GM12878 (cell line): ENCODE results near the gene RAB40B.

Source experiments
- CHD4 ChIP-seq: fragments of 200-600 bp; sonication (generic); IDR thresholded peaks from 2 replicates; pipeline ENCODE4 v1.6.1; 2016; ENCODE audit warnings: mild to moderate bottlenecking
- EED ChIP-seq: sonication (generic); IDR thresholded peaks from 2 replicates; pipeline ENCODE4 v1.6.1; 2016; ENCODE audit warnings: antibody characterized with exemption, low read depth
- HCFC1 ChIP-seq: fragments of 150-350 bp; IDR thresholded peaks from 2 replicates; pipeline ENCODE4 v1.6.1; 2014; ENCODE audit warnings: low read length
- HDAC6 ChIP-seq: fragments of 200-600 bp; sonication (generic); IDR thresholded peaks from one replicate; pipeline ENCODE4 v1.8.0; 2017; ENCODE audit warnings: antibody characterized with exemption; ENCODE audit not compliant: unreplicated experiment
- IKZF1 ChIP-seq: fragments of 450-650 bp; conservative IDR thresholded peaks from 2 replicates; pipeline ENCODE4 v1.6.1; 2017; ENCODE audit warnings: antibody characterized with exemption, mild to moderate bottlenecking
- RAD51 ChIP-seq: fragments of 450-650 bp; IDR thresholded peaks from 2 replicates; pipeline ENCODE4 v1.6.1; 2016; ENCODE audit warnings: moderate library complexity, mild to moderate bottlenecking, inconsistent platforms
- SUPT20H ChIP-seq: IDR thresholded peaks from 2 replicates; pipeline ENCODE4 v1.6.1; 2011; ENCODE audit warnings: low read depth, mild to moderate bottlenecking, low read length, moderate library complexity, borderline replicate concordance; ENCODE audit not compliant: control insufficient read depth
- TAF1 ChIP-seq: IDR thresholded peaks from 2 replicates; pipeline ENCODE4 v1.6.1; 2011; ENCODE audit warnings: mild to moderate bottlenecking, low read depth, low read length, borderline replicate concordance
- TF ChIP-seq, protein P1 (sequence below): fragments of 450-650 bp; IDR thresholded peaks from 2 replicates; pipeline ENCODE4 v1.6.1; 2017; ENCODE audit warnings: mild to moderate bottlenecking
- TF ChIP-seq, protein P2 (sequence below): IDR thresholded peaks from 2 replicates; pipeline ENCODE4 v1.6.1; 2012; ENCODE audit warnings: low read depth, low read length, improper control_type of control experiment
- TF ChIP-seq, protein P3 (sequence below): fragments of 450-650 bp; IDR thresholded peaks from 2 replicates; pipeline ENCODE4 v1.6.1; 2017; ENCODE audit warnings: borderline replicate concordance
- TF ChIP-seq, protein P4 (sequence below), 3 experiments: IDR thresholded peaks in 2 of 3; conservative IDR thresholded peaks in 1 of 3; 2 replicates each; pipeline ENCODE4 v1.5.1; 2011; ENCODE audit warnings: low read depth in 3 of 3, low read length in 3 of 3, mild to moderate bottlenecking in 3 of 3, control low read depth in 2 of 3, moderate library complexity in 2 of 3, inconsistent platforms in 1 of 3, mixed read lengths in 1 of 3; ENCODE audit not compliant: control insufficient read depth in 2 of 3, insufficient read depth in 1 of 3; ENCODE audit errors: extremely low read depth in 1 of 3

DNA sequence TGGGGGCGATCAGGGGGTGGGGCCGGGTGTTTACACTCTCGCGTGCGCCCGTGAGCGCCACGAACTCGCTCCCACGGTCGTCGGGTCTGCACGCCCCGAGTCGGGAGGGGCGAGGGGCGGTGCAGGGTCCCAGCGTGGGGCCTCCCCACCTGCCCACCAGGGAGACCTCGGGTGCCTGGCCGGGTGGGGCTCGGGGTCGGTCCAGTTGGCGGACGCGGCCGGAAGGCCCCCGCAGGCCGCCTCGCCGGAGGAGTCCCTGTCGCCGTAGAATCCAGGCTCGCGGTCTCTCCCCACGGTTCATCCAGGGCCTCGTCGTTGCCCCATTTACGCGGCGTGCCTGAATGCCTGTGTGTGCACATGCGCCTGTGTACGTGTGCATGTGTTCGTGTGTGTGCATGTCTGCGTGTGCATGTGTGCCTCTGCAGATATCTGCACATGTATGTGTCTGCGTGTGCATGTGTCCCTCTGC, 510 bp upstream of the RAB40B start:
- TF ChIP-seq IKZF1 (no peak), HCFC1 (no peak), SUPT20H (no peak), RAD51 (no peak), HDAC6 (no peak), CHD4 (no peak), TAF1 (no peak), EED (no peak)
- TF ChIP-seq, protein P1, sequence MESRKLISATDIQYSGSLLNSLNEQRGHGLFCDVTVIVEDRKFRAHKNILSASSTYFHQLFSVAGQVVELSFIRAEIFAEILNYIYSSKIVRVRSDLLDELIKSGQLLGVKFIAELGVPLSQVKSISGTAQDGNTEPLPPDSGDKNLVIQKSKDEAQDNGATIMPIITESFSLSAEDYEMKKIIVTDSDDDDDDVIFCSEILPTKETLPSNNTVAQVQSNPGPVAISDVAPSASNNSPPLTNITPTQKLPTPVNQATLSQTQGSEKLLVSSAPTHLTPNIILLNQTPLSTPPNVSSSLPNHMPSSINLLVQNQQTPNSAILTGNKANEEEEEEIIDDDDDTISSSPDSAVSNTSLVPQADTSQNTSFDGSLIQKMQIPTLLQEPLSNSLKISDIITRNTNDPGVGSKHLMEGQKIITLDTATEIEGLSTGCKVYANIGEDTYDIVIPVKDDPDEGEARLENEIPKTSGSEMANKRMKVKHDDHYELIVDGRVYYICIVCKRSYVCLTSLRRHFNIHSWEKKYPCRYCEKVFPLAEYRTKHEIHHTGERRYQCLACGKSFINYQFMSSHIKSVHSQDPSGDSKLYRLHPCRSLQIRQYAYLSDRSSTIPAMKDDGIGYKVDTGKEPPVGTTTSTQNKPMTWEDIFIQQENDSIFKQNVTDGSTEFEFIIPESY: no peak
- TF ChIP-seq, protein P2, sequence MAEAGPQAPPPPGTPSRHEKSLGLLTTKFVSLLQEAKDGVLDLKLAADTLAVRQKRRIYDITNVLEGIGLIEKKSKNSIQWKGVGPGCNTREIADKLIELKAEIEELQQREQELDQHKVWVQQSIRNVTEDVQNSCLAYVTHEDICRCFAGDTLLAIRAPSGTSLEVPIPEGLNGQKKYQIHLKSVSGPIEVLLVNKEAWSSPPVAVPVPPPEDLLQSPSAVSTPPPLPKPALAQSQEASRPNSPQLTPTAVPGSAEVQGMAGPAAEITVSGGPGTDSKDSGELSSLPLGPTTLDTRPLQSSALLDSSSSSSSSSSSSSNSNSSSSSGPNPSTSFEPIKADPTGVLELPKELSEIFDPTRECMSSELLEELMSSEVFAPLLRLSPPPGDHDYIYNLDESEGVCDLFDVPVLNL: no peak
- TF ChIP-seq, protein P3, sequence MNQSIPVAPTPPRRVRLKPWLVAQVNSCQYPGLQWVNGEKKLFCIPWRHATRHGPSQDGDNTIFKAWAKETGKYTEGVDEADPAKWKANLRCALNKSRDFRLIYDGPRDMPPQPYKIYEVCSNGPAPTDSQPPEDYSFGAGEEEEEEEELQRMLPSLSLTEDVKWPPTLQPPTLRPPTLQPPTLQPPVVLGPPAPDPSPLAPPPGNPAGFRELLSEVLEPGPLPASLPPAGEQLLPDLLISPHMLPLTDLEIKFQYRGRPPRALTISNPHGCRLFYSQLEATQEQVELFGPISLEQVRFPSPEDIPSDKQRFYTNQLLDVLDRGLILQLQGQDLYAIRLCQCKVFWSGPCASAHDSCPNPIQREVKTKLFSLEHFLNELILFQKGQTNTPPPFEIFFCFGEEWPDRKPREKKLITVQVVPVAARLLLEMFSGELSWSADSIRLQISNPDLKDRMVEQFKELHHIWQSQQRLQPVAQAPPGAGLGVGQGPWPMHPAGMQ: no peak
- TF ChIP-seq, protein P4, sequence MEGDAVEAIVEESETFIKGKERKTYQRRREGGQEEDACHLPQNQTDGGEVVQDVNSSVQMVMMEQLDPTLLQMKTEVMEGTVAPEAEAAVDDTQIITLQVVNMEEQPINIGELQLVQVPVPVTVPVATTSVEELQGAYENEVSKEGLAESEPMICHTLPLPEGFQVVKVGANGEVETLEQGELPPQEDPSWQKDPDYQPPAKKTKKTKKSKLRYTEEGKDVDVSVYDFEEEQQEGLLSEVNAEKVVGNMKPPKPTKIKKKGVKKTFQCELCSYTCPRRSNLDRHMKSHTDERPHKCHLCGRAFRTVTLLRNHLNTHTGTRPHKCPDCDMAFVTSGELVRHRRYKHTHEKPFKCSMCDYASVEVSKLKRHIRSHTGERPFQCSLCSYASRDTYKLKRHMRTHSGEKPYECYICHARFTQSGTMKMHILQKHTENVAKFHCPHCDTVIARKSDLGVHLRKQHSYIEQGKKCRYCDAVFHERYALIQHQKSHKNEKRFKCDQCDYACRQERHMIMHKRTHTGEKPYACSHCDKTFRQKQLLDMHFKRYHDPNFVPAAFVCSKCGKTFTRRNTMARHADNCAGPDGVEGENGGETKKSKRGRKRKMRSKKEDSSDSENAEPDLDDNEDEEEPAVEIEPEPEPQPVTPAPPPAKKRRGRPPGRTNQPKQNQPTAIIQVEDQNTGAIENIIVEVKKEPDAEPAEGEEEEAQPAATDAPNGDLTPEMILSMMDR (IDR thresholded peaks at IDR 0.05 in 2 of 3, conservative IDR thresholded peaks at IDR 0.05 in 1 of 3; ENCODE audit: control insufficient read depth in 2 of 3, extremely low read depth in 1 of 3, insufficient read depth in 1 of 3, low read depth in 3 of 3, low read length in 3 of 3): no peak
